ENCODE measurements around the gene PPARD. TPM values are rescaled to one million over a fixed set of nuclear protein-coding genes. Genes with fewer than 3 reads are reported as not detected.

The PPARD gene
- total RNA-seq, 3 donors from 2014 or later (not counting 1 experiment from before 2014, with no cell fraction given) = 14.4 to 20.4 (median 18.8) TPM

DNA sequence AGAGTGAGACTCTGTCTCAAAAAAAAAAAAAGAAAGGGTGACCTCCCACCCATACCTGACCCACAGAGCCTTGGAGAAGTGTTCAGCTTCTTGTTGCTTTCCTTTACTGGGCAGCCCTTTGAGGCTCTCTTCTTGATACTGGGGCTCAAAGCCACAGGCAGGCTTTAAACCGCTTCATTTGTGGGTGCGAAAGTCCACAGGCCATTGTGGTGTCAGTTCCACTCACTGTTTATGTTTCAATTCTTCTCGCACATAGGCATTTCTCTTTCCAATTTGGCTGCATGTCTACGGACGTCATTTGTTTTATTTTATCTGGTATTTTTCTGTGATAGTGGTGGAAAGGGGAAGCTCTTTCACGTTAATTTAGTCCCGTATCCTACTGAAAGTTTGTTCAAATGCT is 34.6 kb downstream of the PPARD start:
- Mint-ChIP-seq H3K4me1 (peaks cover 30 to 42% of the 10 kb centered on the region in 2 donors), H3K27me3 (ENCODE audit: low read depth in 2 of 2) (peaks cover 0 to 3% of the 10 kb centered on the region in 2 donors), H3K27ac (peak overlapping the region; percentile 34 to 69), H3K9me3 (no peaks in the 10 kb centered on the region), H3K4me3 (peak overlapping the region; percentile 60), H3K36me3 (no peaks in the 10 kb centered on the region)
- Histone ChIP-seq H3K27ac (ENCODE audit: low read length) (no peak overlapping the region), H3K9me3 (ENCODE audit: control insufficient read depth, insufficient read depth, low read length) (no peaks in the 10 kb centered on the region), H3K27me3 (ENCODE audit: control insufficient read depth, insufficient read depth, low read length) (no peaks in the 10 kb centered on the region), H3K4me3 (ENCODE audit: low read length) (no peak overlapping the region), H3K4me1 (ENCODE audit: control insufficient read depth, insufficient read depth, low read length) (peaks cover 18% of the 10 kb centered on the region), H3K36me3 (ENCODE audit: control insufficient read depth, insufficient read depth, low read length) (no peaks in the 10 kb centered on the region)
- ATAC-seq = peak; percentile 73 to 94 (median 76)
- TF ChIP-seq, protein P1, sequence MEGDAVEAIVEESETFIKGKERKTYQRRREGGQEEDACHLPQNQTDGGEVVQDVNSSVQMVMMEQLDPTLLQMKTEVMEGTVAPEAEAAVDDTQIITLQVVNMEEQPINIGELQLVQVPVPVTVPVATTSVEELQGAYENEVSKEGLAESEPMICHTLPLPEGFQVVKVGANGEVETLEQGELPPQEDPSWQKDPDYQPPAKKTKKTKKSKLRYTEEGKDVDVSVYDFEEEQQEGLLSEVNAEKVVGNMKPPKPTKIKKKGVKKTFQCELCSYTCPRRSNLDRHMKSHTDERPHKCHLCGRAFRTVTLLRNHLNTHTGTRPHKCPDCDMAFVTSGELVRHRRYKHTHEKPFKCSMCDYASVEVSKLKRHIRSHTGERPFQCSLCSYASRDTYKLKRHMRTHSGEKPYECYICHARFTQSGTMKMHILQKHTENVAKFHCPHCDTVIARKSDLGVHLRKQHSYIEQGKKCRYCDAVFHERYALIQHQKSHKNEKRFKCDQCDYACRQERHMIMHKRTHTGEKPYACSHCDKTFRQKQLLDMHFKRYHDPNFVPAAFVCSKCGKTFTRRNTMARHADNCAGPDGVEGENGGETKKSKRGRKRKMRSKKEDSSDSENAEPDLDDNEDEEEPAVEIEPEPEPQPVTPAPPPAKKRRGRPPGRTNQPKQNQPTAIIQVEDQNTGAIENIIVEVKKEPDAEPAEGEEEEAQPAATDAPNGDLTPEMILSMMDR (IDR thresholded peaks at IDR 0.05) = no peak
- 58% methylated on average over 7 of the region's 7 CpGs for WGBS (ENCODE audit: insufficient coverage)
- DNase-seq = peak in 1 of 2 donors; percentile 36
- intact Hi-C loops (cut with micrococcal nuclease) = no loop called here

DNA sequence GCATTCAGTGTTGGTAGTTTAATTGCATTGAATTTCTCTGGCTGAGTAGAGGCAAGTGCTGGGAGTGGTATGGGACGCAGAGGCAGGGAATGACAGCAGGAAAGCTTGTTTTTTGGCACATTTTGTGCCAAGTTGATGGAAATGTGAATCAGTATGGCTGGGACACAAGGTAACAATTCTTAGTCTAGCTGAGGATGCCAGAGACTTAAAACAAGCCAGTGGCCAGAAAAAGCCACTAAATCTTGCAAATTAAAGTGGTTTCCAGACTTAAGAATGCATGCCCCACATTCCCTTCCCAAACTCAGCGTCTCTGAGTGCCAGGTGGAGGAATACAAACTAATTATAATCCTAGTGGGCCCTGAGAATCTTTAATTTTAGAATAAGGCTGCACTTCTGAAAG is 35.9 kb downstream of the PPARD start:
- Histone ChIP-seq H3K9me3 (ENCODE audit: control insufficient read depth, insufficient read depth, low read length) (no peaks in the 10 kb centered on the region), H3K36me3 (ENCODE audit: control insufficient read depth, insufficient read depth, low read length) (no peaks in the 10 kb centered on the region), H3K27me3 (ENCODE audit: control insufficient read depth, insufficient read depth, low read length) (no peaks in the 10 kb centered on the region), H3K4me3 (ENCODE audit: low read length) (no peak overlapping the region), H3K4me1 (ENCODE audit: control insufficient read depth, insufficient read depth, low read length) (peaks cover 18% of the 10 kb centered on the region), H3K27ac (ENCODE audit: low read length) (no peak overlapping the region)
- intact Hi-C loops (cut with micrococcal nuclease) = no loop called here
- no peaks in the 10 kb centered on the region for H3K9me3 Mint-ChIP-seq
- peaks cover 0 to 3% of the 10 kb centered on the region in 2 donors for H3K27me3 Mint-ChIP-seq (ENCODE audit: low read depth in 2 of 2)
- no peak for DNase-seq
- peaks cover 30 to 47% of the 10 kb centered on the region in 2 donors for H3K4me1 Mint-ChIP-seq
- H3K36me3 Mint-ChIP-seq = no peaks in the 10 kb centered on the region
- WGBS (ENCODE audit: insufficient coverage) = 100% methylated on average over 2 of the region's 2 CpGs
- no peak overlapping the region for H3K27ac Mint-ChIP-seq
- no peak for ATAC-seq
- TF ChIP-seq, protein P1 (IDR thresholded peaks at IDR 0.05) = no peak
- H3K4me3 Mint-ChIP-seq = no peak overlapping the region

DNA sequence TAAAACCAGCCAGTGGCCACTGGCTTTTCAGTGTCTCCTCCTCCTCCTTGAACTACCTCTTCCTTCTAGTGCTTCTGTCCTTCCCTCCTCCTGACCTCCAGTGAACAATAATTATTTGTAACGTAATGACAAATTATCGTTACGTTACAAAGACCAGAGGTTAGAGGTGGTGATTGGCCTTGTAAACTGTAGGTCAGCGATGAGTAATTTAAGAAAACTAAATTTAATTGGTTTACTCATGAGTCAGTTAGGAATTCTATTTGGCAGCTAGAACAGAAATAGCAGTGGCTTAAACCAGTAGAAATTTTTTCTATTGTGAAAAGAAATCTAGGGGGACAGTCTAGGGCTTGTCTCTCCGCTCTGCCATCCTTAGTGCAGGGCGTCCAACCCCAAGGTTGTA is 38.8 kb downstream of the PPARD start:
- WGBS (ENCODE audit: insufficient coverage) = 100% methylated on average over 6 of the region's 6 CpGs
- H3K36me3 Mint-ChIP-seq = no peaks in the 10 kb centered on the region
- ATAC-seq (no peak), DNase-seq (no peak)
- H3K27ac Mint-ChIP-seq = no peak overlapping the region
- no peaks in the 10 kb centered on the region for H3K9me3 Mint-ChIP-seq
- no peak overlapping the region for H3K4me3 Mint-ChIP-seq
- intact Hi-C loops (cut with micrococcal nuclease) = no loop called here
- TF ChIP-seq, protein P1 (IDR thresholded peaks at IDR 0.05) = no peak
- H3K27ac ChIP-seq (ENCODE audit: low read length) = no peak overlapping the region
- no peaks in the 10 kb centered on the region for H3K9me3 ChIP-seq (ENCODE audit: control insufficient read depth, insufficient read depth, low read length)
- H3K36me3 ChIP-seq (ENCODE audit: control insufficient read depth, insufficient read depth, low read length) = no peaks in the 10 kb centered on the region
- H3K4me1 Mint-ChIP-seq = peaks cover 26 to 50% of the 10 kb centered on the region in 2 donors
- H3K4me3 ChIP-seq (ENCODE audit: low read length) = no peak overlapping the region
- H3K27me3 Mint-ChIP-seq (ENCODE audit: low read depth in 2 of 2) = no peaks in the 10 kb centered on the region
- H3K27me3 ChIP-seq (ENCODE audit: control insufficient read depth, insufficient read depth, low read length) = no peaks in the 10 kb centered on the region
- peaks cover 18% of the 10 kb centered on the region for H3K4me1 ChIP-seq (ENCODE audit: control insufficient read depth, insufficient read depth, low read length)

DNA sequence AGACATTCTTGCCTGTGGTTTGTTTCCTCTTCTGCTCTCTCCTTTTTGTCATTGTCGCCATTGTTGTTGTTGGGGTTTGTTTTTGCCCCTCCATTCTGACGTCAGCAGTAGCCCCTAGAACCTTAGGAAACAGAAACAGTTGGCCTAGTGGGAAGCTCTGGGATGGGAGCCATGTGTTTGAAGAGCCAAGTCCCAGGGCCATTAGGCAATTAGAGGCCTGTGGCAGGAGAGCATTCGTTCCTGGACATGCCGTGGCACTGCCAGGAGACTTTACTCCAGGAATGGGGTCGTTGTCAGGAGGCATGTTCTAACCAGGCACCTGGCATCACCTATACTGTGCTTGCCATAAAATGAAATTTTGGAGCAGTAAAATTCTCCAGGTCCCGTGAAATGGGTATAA is 39.7 kb downstream of the PPARD start:
- H3K4me3 Mint-ChIP-seq = no peak overlapping the region
- 97% methylated on average over 4 of the region's 6 CpGs for WGBS (ENCODE audit: insufficient coverage)
- H3K4me3 ChIP-seq (ENCODE audit: low read length) = no peak overlapping the region
- no peaks in the 10 kb centered on the region for H3K36me3 ChIP-seq (ENCODE audit: control insufficient read depth, insufficient read depth, low read length)
- no peaks in the 10 kb centered on the region for H3K9me3 ChIP-seq (ENCODE audit: control insufficient read depth, insufficient read depth, low read length)
- peaks cover 9% of the 10 kb centered on the region for H3K4me1 ChIP-seq (ENCODE audit: control insufficient read depth, insufficient read depth, low read length)
- H3K27me3 ChIP-seq (ENCODE audit: control insufficient read depth, insufficient read depth, low read length) = no peaks in the 10 kb centered on the region
- intact Hi-C loops (cut with micrococcal nuclease) = no loop called here
- no peaks in the 10 kb centered on the region for H3K27me3 Mint-ChIP-seq (ENCODE audit: low read depth in 2 of 2)
- no peak overlapping the region for H3K27ac ChIP-seq (ENCODE audit: low read length)
- no peaks in the 10 kb centered on the region for H3K36me3 Mint-ChIP-seq
- no peak overlapping the region for H3K27ac Mint-ChIP-seq
- H3K9me3 Mint-ChIP-seq = no peaks in the 10 kb centered on the region
- ATAC-seq (no peak), DNase-seq (no peak)
- peaks cover 19 to 41% of the 10 kb centered on the region in 2 donors for H3K4me1 Mint-ChIP-seq
- TF ChIP-seq, protein P1 (IDR thresholded peaks at IDR 0.05) = no peak
